ENCODE results near the gene CD82. TPM values are rescaled to one million over a fixed set of nuclear protein-coding genes. Genes with fewer than 3 reads are reported as not detected.
"Not testable (repeated sequence)": the region's sequence is repeated elsewhere in the genome, so short reads cannot be mapped to it uniquely, and the experiment has no call there.

CD82 gene
- total and polyA plus RNA-seq, 2 of the 13 experiments (the other 11 are each of a cell fraction or from before 2014, with no cell fraction given) = 0.05 TPM; not detected in 1

DNA sequence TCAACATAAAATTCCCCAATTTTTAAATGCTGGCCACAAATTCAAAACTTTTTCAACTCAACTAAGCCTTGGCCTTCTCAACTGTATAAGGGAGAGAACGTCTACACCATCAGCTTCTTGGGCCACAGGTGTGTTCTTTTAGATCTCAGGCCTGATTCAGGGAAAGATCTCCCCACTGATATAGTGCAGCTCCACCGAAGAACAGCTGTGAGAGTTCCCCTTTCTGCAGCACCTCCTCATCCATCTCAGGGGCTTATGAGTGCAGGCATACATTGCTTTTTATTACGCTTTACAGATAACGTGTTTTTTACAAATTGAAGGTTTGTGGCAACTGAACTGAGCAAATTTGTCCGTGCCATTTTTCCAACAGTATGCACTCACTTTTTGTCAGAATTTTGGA is 8.0 kb upstream of the CD82 start (continued):
- TF ChIP-seq PREB (CRISPR knock-in tag; IDR thresholded peaks at IDR 0.05) (no peak), ZNF724P (CRISPR knock-in tag; IDR thresholded peaks at IDR 0.05; ENCODE audit: borderline replicate concordance) (no peak), ZNF674 (CRISPR knock-in tag; IDR thresholded peaks at IDR 0.05; ENCODE audit: low read depth) (no peak), FOXK2 (IDR thresholded peaks at IDR 0.05) (no peak)

DNA sequence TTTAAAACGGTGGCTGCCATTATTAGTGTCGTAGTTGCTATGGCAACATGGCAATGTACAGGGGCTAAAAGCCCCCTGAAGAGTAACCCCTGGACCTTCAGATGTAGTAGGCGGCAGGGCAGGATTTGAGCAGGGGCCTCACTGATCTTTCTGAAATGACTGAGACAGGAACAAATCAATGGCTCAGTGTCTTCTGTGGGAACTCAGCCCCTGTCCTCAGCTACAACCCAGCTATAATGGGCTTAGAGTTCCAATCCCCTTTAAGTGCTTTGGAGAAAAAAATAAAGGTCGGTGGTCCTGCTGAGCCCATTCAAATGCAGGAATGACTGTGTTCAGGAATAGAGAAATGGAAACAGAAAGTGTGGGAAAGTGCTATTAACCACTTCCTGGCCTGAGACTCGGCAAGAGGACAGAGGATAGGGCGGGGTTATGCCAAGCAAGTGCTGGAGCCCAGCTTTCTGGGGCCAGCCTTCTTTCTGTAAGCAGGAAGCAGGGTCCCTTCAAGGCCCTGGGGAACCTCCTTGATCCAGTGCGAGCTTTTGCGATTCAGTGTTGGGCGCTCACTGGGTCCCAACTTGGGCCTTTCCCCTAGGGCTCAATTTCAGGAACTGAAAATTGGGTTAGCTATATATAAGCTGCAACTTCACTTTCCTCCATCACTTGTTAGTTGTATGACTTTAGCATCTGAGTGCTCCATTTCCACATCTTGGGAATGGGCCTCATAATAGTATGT is 6.1 kb upstream of the CD82 start:
- FAIRE-seq (no peak), DNase-seq (ENCODE audit: low spot score) (no peak), ATAC-seq (no peak)
- no peaks in the 10 kb centered on the region; a peak in 1 of 5 replicates for H3K27me3 ChIP-seq (ENCODE audit: control insufficient read depth in 1 of 2, insufficient read depth in 2 of 2, low read length in 2 of 2)
- no peak overlapping the region for H3K27ac ChIP-seq (ENCODE audit: extremely low read length, insufficient read depth, low read length)
- H2AFZ ChIP-seq (ENCODE audit: low read length) = no peak overlapping the region
- ChIA-PET CTCF (ENCODE audit: low intra/inter-chr PET ratio, low total read pairs) (interaction anchor here (1.3 kb wide), 1 partner anchor 57 kb away, joined by 5 read pairs; no protein-coding TSS in a partner anchor), POLR2A (no interaction called here)
- BruUV-seq (replicated peaks) = no TSS peak
- no peaks in the 10 kb centered on the region for H3K36me3 ChIP-seq (replicated peaks in 1 of 2; ENCODE audit: control insufficient read depth in 1 of 2, insufficient read depth in 2 of 2, low read length in 2 of 2)
- H4K20me1 ChIP-seq (ENCODE audit: insufficient read depth, low read length) = no peaks in the 10 kb centered on the region
- H3K4me2 ChIP-seq (ENCODE audit: low read depth, low read length) = no peak overlapping the region
- no peak overlapping the region for H3K9ac ChIP-seq (ENCODE audit: insufficient read depth, low read depth, low read length)
- peaks cover 11% of the 10 kb centered on the region for H3K4me1 ChIP-seq (ENCODE audit: insufficient read depth, low read length)
- TF ChIP-seq ZNF777 (CRISPR knock-in tag; IDR thresholded peaks at IDR 0.05) (no peak), MTF2 (CRISPR knock-in tag; IDR thresholded peaks at IDR 0.05; ENCODE audit: borderline replicate concordance) (no peak), TCF7L2 (IDR thresholded peaks at IDR 0.05; ENCODE audit: low read depth, low read length) (no peak)
- H3K9me3 ChIP-seq (ENCODE audit: low read length) = no peaks in the 10 kb centered on the region
- in situ Hi-C loops (cut with HindIII; ENCODE audit: extremely low pct_ligation_motif_present, low pct_unique_long_range_greater_than_20kb) (no loop called here), intact Hi-C loops (cut with micrococcal nuclease; ENCODE audit: unreplicated experiment) (no loop called here)
- WGBS (ENCODE audit: low lambda C conversion rate) = 41% methylated on average over 9 of the region's 9 CpGs
- no peak overlapping the region for H3K4me3 ChIP-seq (replicated peaks in 1 of 3; ENCODE audit: insufficient read depth in 1 of 3, low read depth in 2 of 3, low read length in 3 of 3)
- H3K79me2 ChIP-seq (ENCODE audit: insufficient read depth, low read length) = no peaks in the 10 kb centered on the region

DNA sequence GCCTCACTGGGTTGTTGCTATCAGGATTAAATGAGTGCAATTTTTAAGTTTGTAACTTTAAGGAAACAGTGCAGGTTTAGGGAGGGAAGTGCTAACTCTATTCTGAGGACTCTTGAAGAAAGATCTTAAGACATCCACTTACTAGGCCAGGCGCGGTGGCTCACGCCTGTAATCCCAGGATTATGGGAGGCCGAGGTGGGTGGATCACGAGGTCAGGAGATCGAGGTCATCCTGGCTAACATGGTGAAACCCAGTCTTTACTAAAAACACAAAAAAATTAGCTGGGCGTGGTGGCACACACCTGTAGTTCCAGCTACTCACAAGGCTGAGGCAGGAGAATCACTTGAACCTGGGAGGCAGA is 5.5 kb upstream of the CD82 start:
- DNase-seq (ENCODE audit: low spot score); FAIRE-seq; H3K27ac ChIP-seq (ENCODE audit: extremely low read length, insufficient read depth, low read length); POLR2A ChIA-PET; H3K79me2 ChIP-seq (ENCODE audit: insufficient read depth, low read length); H3K4me3 ChIP-seq (replicated peaks in 1 of 3; ENCODE audit: insufficient read depth in 1 of 3, low read depth in 2 of 3, low read length in 3 of 3); H3K9ac ChIP-seq (ENCODE audit: insufficient read depth, low read depth, low read length); intact Hi-C loops (cut with micrococcal nuclease; ENCODE audit: unreplicated experiment); H3K27me3 ChIP-seq (ENCODE audit: control insufficient read depth in 1 of 2, insufficient read depth in 2 of 2, low read length in 2 of 2); H3K36me3 ChIP-seq (replicated peaks in 1 of 2; ENCODE audit: control insufficient read depth in 1 of 2, insufficient read depth in 2 of 2, low read length in 2 of 2); H2AFZ ChIP-seq (ENCODE audit: low read length); H3K4me2 ChIP-seq (ENCODE audit: low read depth, low read length); ATAC-seq; BruUV-seq (replicated peaks); H4K20me1 ChIP-seq (ENCODE audit: insufficient read depth, low read length); H3K9me3 ChIP-seq (ENCODE audit: low read length): not testable (repeated sequence)
- 43% methylated on average over 7 of the region's 7 CpGs for WGBS (ENCODE audit: low lambda C conversion rate)
- peaks cover 11% of the 10 kb centered on the region for H3K4me1 ChIP-seq (ENCODE audit: insufficient read depth, low read length)
- in situ Hi-C loops (cut with HindIII; ENCODE audit: extremely low pct_ligation_motif_present, low pct_unique_long_range_greater_than_20kb) = loop anchor here (10.0 kb wide), 1 partner anchor 55 kb away; no protein-coding TSS in a partner anchor
- CTCF ChIA-PET (ENCODE audit: low intra/inter-chr PET ratio, low total read pairs) = interaction anchor here (1.3 kb wide), 1 partner anchor 57 kb away, joined by 5 read pairs; no protein-coding TSS in a partner anchor
